ENCODE measurements around the gene SETD4. TPM values are rescaled to one million over a fixed set of nuclear protein-coding genes. Genes with fewer than 3 reads are reported as not detected.

Gene SETD4
- total and polyA plus RNA-seq, 2 donors (not counting 1 experiment from before 2014, with no cell fraction given) = 10.7 to 17.2 TPM

DNA sequence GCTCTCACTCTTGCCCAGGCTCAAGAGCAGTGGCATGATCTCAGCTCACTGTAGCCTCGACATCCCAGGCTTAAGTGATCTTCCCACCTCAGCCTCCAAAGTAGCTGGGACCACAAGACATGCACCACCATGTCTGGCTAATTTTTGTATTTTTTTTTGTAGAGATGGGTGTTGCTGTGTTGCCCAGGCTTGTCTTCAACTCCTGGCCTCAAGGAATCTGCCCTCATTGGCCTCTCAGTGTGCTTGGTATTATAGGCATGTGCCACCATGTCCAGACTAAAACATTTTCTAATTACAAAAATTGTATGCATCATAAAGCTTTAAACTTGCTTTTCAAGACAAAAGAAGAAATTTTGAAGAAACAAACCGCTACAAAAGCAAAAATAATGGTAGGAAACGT lies 29.6 kb upstream of the SETD4 start:
- no peak for DNase-seq (ENCODE audit: low read depth in 2 of 2)
- no peak overlapping the region for H2AFZ ChIP-seq (ENCODE audit: low read length)
- no peaks in the 10 kb centered on the region for H3K9me3 ChIP-seq (ENCODE audit: control insufficient read depth, insufficient read depth, low read depth, low read length)
- no peak overlapping the region for H3K4me3 ChIP-seq (replicated peaks in 1 of 4; ENCODE audit: control extremely low read depth in 1 of 4, insufficient read depth in 1 of 4, low read depth in 3 of 4, low read length in 4 of 4)
- H3K27ac ChIP-seq (ENCODE audit: insufficient read depth, low read length) = no peak overlapping the region
- H3K79me2 ChIP-seq (ENCODE audit: control insufficient read depth, insufficient read depth, low read length) = no peaks in the 10 kb centered on the region
- no peaks in the 10 kb centered on the region for H3K36me3 ChIP-seq (ENCODE audit: control insufficient read depth, insufficient read depth, low read length)
- H3K4me1 ChIP-seq (ENCODE audit: control insufficient read depth, extremely low read depth, insufficient read depth, low read length) = no peaks in the 10 kb centered on the region
- no peaks in the 10 kb centered on the region for H3K27me3 ChIP-seq (ENCODE audit: control insufficient read depth, insufficient read depth, low read length)
- H3K4me2 ChIP-seq (ENCODE audit: extremely low read depth, insufficient read depth, low read length) = no peak overlapping the region
- H3K9ac ChIP-seq (ENCODE audit: insufficient read depth, low read length) = no peak overlapping the region
- TF ChIP-seq, protein P1, sequence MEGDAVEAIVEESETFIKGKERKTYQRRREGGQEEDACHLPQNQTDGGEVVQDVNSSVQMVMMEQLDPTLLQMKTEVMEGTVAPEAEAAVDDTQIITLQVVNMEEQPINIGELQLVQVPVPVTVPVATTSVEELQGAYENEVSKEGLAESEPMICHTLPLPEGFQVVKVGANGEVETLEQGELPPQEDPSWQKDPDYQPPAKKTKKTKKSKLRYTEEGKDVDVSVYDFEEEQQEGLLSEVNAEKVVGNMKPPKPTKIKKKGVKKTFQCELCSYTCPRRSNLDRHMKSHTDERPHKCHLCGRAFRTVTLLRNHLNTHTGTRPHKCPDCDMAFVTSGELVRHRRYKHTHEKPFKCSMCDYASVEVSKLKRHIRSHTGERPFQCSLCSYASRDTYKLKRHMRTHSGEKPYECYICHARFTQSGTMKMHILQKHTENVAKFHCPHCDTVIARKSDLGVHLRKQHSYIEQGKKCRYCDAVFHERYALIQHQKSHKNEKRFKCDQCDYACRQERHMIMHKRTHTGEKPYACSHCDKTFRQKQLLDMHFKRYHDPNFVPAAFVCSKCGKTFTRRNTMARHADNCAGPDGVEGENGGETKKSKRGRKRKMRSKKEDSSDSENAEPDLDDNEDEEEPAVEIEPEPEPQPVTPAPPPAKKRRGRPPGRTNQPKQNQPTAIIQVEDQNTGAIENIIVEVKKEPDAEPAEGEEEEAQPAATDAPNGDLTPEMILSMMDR (conservative IDR thresholded peaks at IDR 0.05 in 1 of 2, IDR thresholded peaks at IDR 0.05 in 1 of 2; ENCODE audit: low read depth in 1 of 2, low read length in 2 of 2) = no peak
- no peak for TF ChIP-seq EZH2 (IDR thresholded peaks at IDR 0.05; ENCODE audit: low read length, missing control alignments)
- H4K20me1 ChIP-seq (ENCODE audit: control insufficient read depth, extremely low read depth, insufficient read depth, low read length) = no peaks in the 10 kb centered on the region

DNA sequence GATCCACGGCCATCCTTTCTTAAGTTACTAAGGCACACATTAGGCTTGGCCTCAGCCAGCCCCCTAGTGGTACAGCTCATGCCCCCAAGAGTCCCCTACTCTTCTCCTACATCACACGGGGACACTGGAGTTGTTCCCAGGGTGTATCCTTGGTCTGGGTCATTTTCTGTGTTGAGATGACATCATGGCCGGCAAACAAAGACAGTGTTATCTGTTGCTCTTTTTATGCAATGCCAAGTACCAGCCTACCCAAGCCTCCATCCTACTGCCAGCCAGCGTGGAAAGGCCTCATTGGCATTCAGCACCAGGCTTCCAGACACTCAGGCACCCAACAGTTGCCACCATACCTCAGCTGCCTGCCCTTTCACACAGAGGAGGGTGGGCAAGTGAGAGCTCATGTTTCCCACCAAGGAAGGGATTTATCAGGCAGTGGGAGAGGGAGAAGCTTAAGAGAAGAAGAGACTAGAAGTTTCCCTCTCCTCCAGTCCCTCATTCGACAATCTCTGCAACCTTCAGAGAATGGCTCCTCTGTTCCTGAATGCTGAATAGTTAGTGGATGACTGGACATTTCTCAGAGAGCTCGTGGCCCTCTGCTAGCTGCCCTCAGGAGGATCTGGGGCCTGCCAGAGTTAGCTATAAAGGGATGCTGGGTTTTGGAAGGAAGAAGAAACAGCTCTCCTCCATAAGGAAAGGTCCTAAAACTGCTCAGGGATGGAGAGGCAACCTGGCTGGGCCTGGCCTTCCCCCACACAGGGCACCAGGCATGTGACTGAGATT lies 27.2 kb upstream of the SETD4 start:
- H2AFZ ChIP-seq (ENCODE audit: low read length) = peak overlapping the region; percentile 19
- no peaks in the 10 kb centered on the region for H3K36me3 ChIP-seq (ENCODE audit: control insufficient read depth, insufficient read depth, low read length)
- no peaks in the 10 kb centered on the region for H3K27me3 ChIP-seq (ENCODE audit: control insufficient read depth, insufficient read depth, low read length)
- no peak overlapping the region for H3K4me2 ChIP-seq (ENCODE audit: extremely low read depth, insufficient read depth, low read length)
- H4K20me1 ChIP-seq (ENCODE audit: control insufficient read depth, extremely low read depth, insufficient read depth, low read length) = no peaks in the 10 kb centered on the region
- no peak overlapping the region for H3K4me3 ChIP-seq (replicated peaks in 1 of 4; ENCODE audit: control extremely low read depth in 1 of 4, insufficient read depth in 1 of 4, low read depth in 3 of 4, low read length in 4 of 4)
- no peaks in the 10 kb centered on the region for H3K4me1 ChIP-seq (ENCODE audit: control insufficient read depth, extremely low read depth, insufficient read depth, low read length)
- no peak overlapping the region for H3K27ac ChIP-seq (ENCODE audit: insufficient read depth, low read length)
- peak in 1 of 2 donors; percentile 24 for DNase-seq (ENCODE audit: low read depth in 2 of 2)
- TF ChIP-seq EZH2 (IDR thresholded peaks at IDR 0.05; ENCODE audit: low read length, missing control alignments) = no peak
- TF ChIP-seq, protein P1 (conservative IDR thresholded peaks at IDR 0.05 in 1 of 2, IDR thresholded peaks at IDR 0.05 in 1 of 2; ENCODE audit: low read depth in 1 of 2, low read length in 2 of 2) = no peak
- no peak overlapping the region for H3K9ac ChIP-seq (ENCODE audit: insufficient read depth, low read length)
- no peaks in the 10 kb centered on the region for H3K79me2 ChIP-seq (ENCODE audit: control insufficient read depth, insufficient read depth, low read length)
- H3K9me3 ChIP-seq (ENCODE audit: control insufficient read depth, insufficient read depth, low read depth, low read length) = no peaks in the 10 kb centered on the region

DNA sequence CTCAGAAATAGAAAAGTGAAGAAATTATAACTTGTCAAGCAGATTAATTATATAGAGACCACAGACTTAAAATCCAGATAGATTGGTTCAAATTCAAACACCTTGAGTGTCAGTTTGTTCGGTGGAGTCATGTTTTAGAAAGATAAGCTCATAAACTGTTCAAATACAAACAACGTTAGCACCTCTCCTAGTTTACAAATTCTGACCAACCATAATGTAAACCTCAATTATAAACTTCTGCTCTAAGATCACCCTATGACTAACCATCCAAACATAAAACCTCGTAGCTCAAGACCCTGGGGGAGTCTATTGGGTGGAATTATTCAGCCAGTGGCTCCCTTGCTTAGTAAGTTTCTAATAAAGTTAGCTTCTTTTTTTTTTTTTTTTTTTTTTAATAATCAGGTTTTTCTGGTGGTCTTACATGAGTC lies 21.9 kb upstream of the SETD4 start:
- Histone ChIP-seq H3K27me3 (ENCODE audit: control insufficient read depth, insufficient read depth, low read length) (no peaks in the 10 kb centered on the region), H3K79me2 (ENCODE audit: control insufficient read depth, insufficient read depth, low read length) (no peaks in the 10 kb centered on the region), H2AFZ (ENCODE audit: low read length) (no peak overlapping the region), H3K4me3 (replicated peaks in 1 of 4; ENCODE audit: control extremely low read depth in 1 of 4, insufficient read depth in 1 of 4, low read depth in 3 of 4, low read length in 4 of 4) (no peak overlapping the region), H3K9me3 (ENCODE audit: control insufficient read depth, insufficient read depth, low read depth, low read length) (no peaks in the 10 kb centered on the region), H3K4me2 (ENCODE audit: extremely low read depth, insufficient read depth, low read length) (no peak overlapping the region), H3K9ac (ENCODE audit: insufficient read depth, low read length) (no peak overlapping the region), H4K20me1 (ENCODE audit: control insufficient read depth, extremely low read depth, insufficient read depth, low read length) (no peaks in the 10 kb centered on the region), H3K4me1 (ENCODE audit: control insufficient read depth, extremely low read depth, insufficient read depth, low read length) (no peaks in the 10 kb centered on the region), H3K27ac (ENCODE audit: insufficient read depth, low read length) (no peak overlapping the region), H3K36me3 (ENCODE audit: control insufficient read depth, insufficient read depth, low read length) (no peaks in the 10 kb centered on the region)
- TF ChIP-seq, protein P1 (conservative IDR thresholded peaks at IDR 0.05 in 1 of 2, IDR thresholded peaks at IDR 0.05 in 1 of 2; ENCODE audit: low read depth in 1 of 2, low read length in 2 of 2) = no peak
- no peak for TF ChIP-seq EZH2 (IDR thresholded peaks at IDR 0.05; ENCODE audit: low read length, missing control alignments)
- peak in 1 of 2 donors; percentile 23 for DNase-seq (ENCODE audit: low read depth in 2 of 2)
